ENCODE data around the gene ZBTB46. TPM values are rescaled to one million over a fixed set of nuclear protein-coding genes. Genes with fewer than 3 reads are reported as not detected.

Gene ZBTB46
- total and polyA plus RNA-seq, 2 donors (not counting 1 experiment from before 2014, with no cell fraction given) = 0.96 to 4.5 TPM

DNA sequence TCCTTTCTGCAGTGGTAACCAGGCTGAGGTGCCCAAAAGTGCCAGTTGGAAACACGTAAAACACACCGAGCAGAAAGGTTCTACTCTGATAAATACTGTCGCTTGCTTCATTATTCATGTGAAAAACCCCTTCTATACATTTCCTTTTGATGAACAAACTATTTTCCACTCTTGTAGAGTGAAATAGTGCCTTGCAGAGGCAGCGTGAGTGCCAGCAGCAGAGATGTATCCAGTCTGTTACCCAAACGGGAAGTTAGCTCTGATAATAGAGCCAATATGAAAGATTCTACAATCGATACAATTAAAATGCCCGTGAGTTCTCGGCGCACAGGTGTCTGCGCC lies 1.5 kb downstream of the ZBTB46 start:
- no peak overlapping the region for H3K9ac ChIP-seq (ENCODE audit: insufficient read depth, low read length)
- H3K4me3 ChIP-seq (replicated peaks in 1 of 4; ENCODE audit: control extremely low read depth in 1 of 4, insufficient read depth in 1 of 4, low read depth in 3 of 4, low read length in 4 of 4) = peak overlapping the region in 3 of 4 experiments; percentile 51 to 75 (median 69)

DNA sequence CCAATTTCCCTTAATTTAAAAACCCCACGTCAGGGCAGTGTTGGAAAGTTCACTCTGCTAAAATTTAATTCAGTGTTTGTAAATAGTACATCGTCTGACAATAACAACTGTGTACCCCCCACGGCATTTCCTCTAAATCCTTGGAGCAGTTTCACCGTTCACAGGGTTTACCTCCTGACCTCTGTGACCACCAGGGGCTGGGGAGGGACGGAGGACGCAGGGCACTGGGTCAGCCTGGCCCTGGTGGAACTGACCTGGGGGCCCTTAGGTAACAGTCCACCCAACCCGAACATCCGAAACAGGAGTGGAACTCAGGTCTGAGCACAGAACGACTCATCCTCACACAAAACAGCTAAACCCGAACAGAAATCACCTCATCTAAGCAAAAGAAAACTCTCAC lies 2.1 kb downstream of the ZBTB46 start:
- H3K36me3 ChIP-seq (ENCODE audit: control insufficient read depth, insufficient read depth, low read length) = no peaks in the 10 kb centered on the region
- no peak overlapping the region for H3K9ac ChIP-seq (ENCODE audit: insufficient read depth, low read length)
- H2AFZ ChIP-seq (ENCODE audit: low read length) = no peak overlapping the region
- H3K9me3 ChIP-seq (ENCODE audit: control insufficient read depth, insufficient read depth, low read depth, low read length) = no peaks in the 10 kb centered on the region
- H3K4me2 ChIP-seq (ENCODE audit: extremely low read depth, insufficient read depth, low read length) = no peak overlapping the region
- H3K4me3 ChIP-seq (replicated peaks in 1 of 4; ENCODE audit: control extremely low read depth in 1 of 4, insufficient read depth in 1 of 4, low read depth in 3 of 4, low read length in 4 of 4) = peak overlapping the region in 1 of 4 experiments; percentile 4
- DNase-seq (ENCODE audit: low read depth in 2 of 2) = no peak
- TF ChIP-seq, protein P1, sequence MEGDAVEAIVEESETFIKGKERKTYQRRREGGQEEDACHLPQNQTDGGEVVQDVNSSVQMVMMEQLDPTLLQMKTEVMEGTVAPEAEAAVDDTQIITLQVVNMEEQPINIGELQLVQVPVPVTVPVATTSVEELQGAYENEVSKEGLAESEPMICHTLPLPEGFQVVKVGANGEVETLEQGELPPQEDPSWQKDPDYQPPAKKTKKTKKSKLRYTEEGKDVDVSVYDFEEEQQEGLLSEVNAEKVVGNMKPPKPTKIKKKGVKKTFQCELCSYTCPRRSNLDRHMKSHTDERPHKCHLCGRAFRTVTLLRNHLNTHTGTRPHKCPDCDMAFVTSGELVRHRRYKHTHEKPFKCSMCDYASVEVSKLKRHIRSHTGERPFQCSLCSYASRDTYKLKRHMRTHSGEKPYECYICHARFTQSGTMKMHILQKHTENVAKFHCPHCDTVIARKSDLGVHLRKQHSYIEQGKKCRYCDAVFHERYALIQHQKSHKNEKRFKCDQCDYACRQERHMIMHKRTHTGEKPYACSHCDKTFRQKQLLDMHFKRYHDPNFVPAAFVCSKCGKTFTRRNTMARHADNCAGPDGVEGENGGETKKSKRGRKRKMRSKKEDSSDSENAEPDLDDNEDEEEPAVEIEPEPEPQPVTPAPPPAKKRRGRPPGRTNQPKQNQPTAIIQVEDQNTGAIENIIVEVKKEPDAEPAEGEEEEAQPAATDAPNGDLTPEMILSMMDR (conservative IDR thresholded peaks at IDR 0.05 in 1 of 2, IDR thresholded peaks at IDR 0.05 in 1 of 2; ENCODE audit: low read depth in 1 of 2, low read length in 2 of 2) = no peak
- no peak for TF ChIP-seq EZH2 (IDR thresholded peaks at IDR 0.05; ENCODE audit: low read length, missing control alignments)
- peaks cover 10% of the 10 kb centered on the region for H3K27me3 ChIP-seq (ENCODE audit: control insufficient read depth, insufficient read depth, low read length)
- no peaks in the 10 kb centered on the region for H3K79me2 ChIP-seq (ENCODE audit: control insufficient read depth, insufficient read depth, low read length)
- H3K4me1 ChIP-seq (ENCODE audit: control insufficient read depth, extremely low read depth, insufficient read depth, low read length) = peaks cover 2% of the 10 kb centered on the region
- no peaks in the 10 kb centered on the region for H4K20me1 ChIP-seq (ENCODE audit: control insufficient read depth, extremely low read depth, insufficient read depth, low read length)
- no peak overlapping the region for H3K27ac ChIP-seq (ENCODE audit: insufficient read depth, low read length)

More for the DNA sequence above, 1.5 kb downstream of the ZBTB46 start:
- Histone ChIP-seq H3K79me2 (ENCODE audit: control insufficient read depth, insufficient read depth, low read length) (no peaks in the 10 kb centered on the region), H3K9me3 (ENCODE audit: control insufficient read depth, insufficient read depth, low read depth, low read length) (no peaks in the 10 kb centered on the region), H3K4me1 (ENCODE audit: control insufficient read depth, extremely low read depth, insufficient read depth, low read length) (peaks cover 8% of the 10 kb centered on the region), H2AFZ (ENCODE audit: low read length) (no peak overlapping the region), H4K20me1 (ENCODE audit: control insufficient read depth, extremely low read depth, insufficient read depth, low read length) (no peaks in the 10 kb centered on the region), H3K4me2 (ENCODE audit: extremely low read depth, insufficient read depth, low read length) (peak overlapping the region; percentile 30), H3K27me3 (ENCODE audit: control insufficient read depth, insufficient read depth, low read length) (peaks cover 10% of the 10 kb centered on the region), H3K36me3 (ENCODE audit: control insufficient read depth, insufficient read depth, low read length) (no peaks in the 10 kb centered on the region), H3K27ac (ENCODE audit: insufficient read depth, low read length) (no peak overlapping the region)
- peak in 1 of 2 donors; percentile 26 for DNase-seq (ENCODE audit: low read depth in 2 of 2)
- TF ChIP-seq, protein P1 (conservative IDR thresholded peaks at IDR 0.05 in 1 of 2, IDR thresholded peaks at IDR 0.05 in 1 of 2; ENCODE audit: low read depth in 1 of 2, low read length in 2 of 2) = no peak
- peak; percentile 47 for TF ChIP-seq EZH2 (IDR thresholded peaks at IDR 0.05; ENCODE audit: low read length, missing control alignments)

- no peak overlapping the region for H2AFZ ChIP-seq (ENCODE audit: low read length)
- no peaks in the 10 kb centered on the region for H3K79me2 ChIP-seq (ENCODE audit: control insufficient read depth, insufficient read depth, low read length)
- no peaks in the 10 kb centered on the region for H4K20me1 ChIP-seq (ENCODE audit: control insufficient read depth, extremely low read depth, insufficient read depth, low read length)
- no peak overlapping the region for H3K27ac ChIP-seq (ENCODE audit: insufficient read depth, low read length)
- no peak for TF ChIP-seq EZH2 (IDR thresholded peaks at IDR 0.05; ENCODE audit: low read length, missing control alignments)
- TF ChIP-seq, protein P1 (conservative IDR thresholded peaks at IDR 0.05 in 1 of 2, IDR thresholded peaks at IDR 0.05 in 1 of 2; ENCODE audit: low read depth in 1 of 2, low read length in 2 of 2) = no peak
- no peaks in the 10 kb centered on the region for H3K36me3 ChIP-seq (ENCODE audit: control insufficient read depth, insufficient read depth, low read length)
- H3K4me1 ChIP-seq (ENCODE audit: control insufficient read depth, extremely low read depth, insufficient read depth, low read length) = no peaks in the 10 kb centered on the region
- no peak for DNase-seq (ENCODE audit: low read depth in 2 of 2)
- peaks cover 10% of the 10 kb centered on the region for H3K27me3 ChIP-seq (ENCODE audit: control insufficient read depth, insufficient read depth, low read length)
- H3K9me3 ChIP-seq (ENCODE audit: control insufficient read depth, insufficient read depth, low read depth, low read length) = no peaks in the 10 kb centered on the region
- no peak overlapping the region for H3K4me2 ChIP-seq (ENCODE audit: extremely low read depth, insufficient read depth, low read length)
- H3K9ac ChIP-seq (ENCODE audit: insufficient read depth, low read length) = no peak overlapping the region
- no peak overlapping the region for H3K4me3 ChIP-seq (replicated peaks in 1 of 4; ENCODE audit: control extremely low read depth in 1 of 4, insufficient read depth in 1 of 4, low read depth in 3 of 4, low read length in 4 of 4)
These were observed 2.5 kb downstream of the ZBTB46 start for GRCh38 chr20:63828545-63828944.
